Endothelial cell of umbilical vein (primary cell): ENCODE measurements around the gene CDHR1. TPM values are rescaled to one million over a fixed set of nuclear protein-coding genes. Genes with fewer than 3 reads are reported as not detected.

Experiments used
- BruUV-seq: library from RNA; stranded (reverse); fragments of 400-500 nt; replicated peaks from 2 replicates; lab custom pipeline; 2021; lab: Mats Ljungman, UMichigan
- CTCF ChIA-PET: fragments of 300-600, 350-600 bp; sonication (Branson Sonifier 250); formaldehyde crosslinking; loops from one replicate; lab custom pipeline; 2021; ENCODE audit warnings: antibody characterized with exemption, inconsistent platforms; lab: Charles Lee
- POLR2A ChIA-PET: fragments of 300-600, 350-600 bp; sonication (Branson Sonifier 250); formaldehyde crosslinking; loops from one replicate; lab custom pipeline; 2021; ENCODE audit warnings: antibody characterized with exemption, inconsistent platforms; lab: Charles Lee
- DNase-seq: peaks from one replicate; pipeline ENCODE4 v3.0.0-alpha.2; 2011; ENCODE audit warnings: low read depth, low spot score
- FAIRE-seq: peaks from 2 replicates; lab custom pipeline; 2011; peaks lifted over from hg19 to GRCh38; lab: Jason Lieb, UNC
- H2AFZ ChIP-seq: 2 replicates; pipeline ENCODE4 v1.6.0; 2012; ENCODE audit warnings: low read depth, low read length, control low read depth, inconsistent platforms
- H3K27ac ChIP-seq: 2 replicates; pipeline ENCODE4 v1.5.1; 2011; ENCODE audit warnings: low read depth, mild to moderate bottlenecking, control low read depth, low read length, moderate library complexity; ENCODE audit not compliant: insufficient read depth
- H3K27me3 ChIP-seq, 2 experiments: 2 replicates each; pipeline versions ENCODE4 v1.6.0 to v1.6.1; 2011; ENCODE audit warnings: low read length in 2 of 2, mixed read lengths in 1 of 2; ENCODE audit not compliant: control insufficient read depth in 2 of 2, insufficient read depth in 2 of 2
- H3K36me3 ChIP-seq, 2 experiments: 2 replicates in 1 of 2; 3 replicates in 1 of 2; pipeline ENCODE4 v1.5.1; 2011; ENCODE audit warnings: low read length in 2 of 2, mild to moderate bottlenecking in 1 of 2, moderate library complexity in 1 of 2; ENCODE audit not compliant: control insufficient read depth in 2 of 2, insufficient read depth in 2 of 2; ENCODE audit errors: extremely low read depth in 1 of 2
- H3K4me1 ChIP-seq: 3 replicates; pipeline ENCODE4 v1.5.1; 2011; ENCODE audit warnings: mild to moderate bottlenecking, low read length; ENCODE audit not compliant: control insufficient read depth, insufficient read depth; ENCODE audit errors: extremely low read depth
- H3K4me2 ChIP-seq: 2 replicates; pipeline ENCODE4 v1.6.1; 2011; ENCODE audit warnings: low read length, control low read depth, mixed read lengths; ENCODE audit not compliant: insufficient read depth
- H3K4me3 ChIP-seq, 3 experiments: fragments of 200-600 bp in 1 of 3; sonication (generic), shearing (Covaris generic) in 1 of 3; replicated peaks in 1 of 3; 2 replicates each; pipeline ENCODE4 v1.5.1; 2011 to 2016; ENCODE audit warnings: control low read depth in 3 of 3, low read length in 3 of 3, mild to moderate bottlenecking in 2 of 3, inconsistent platforms in 1 of 3, low read depth in 1 of 3, moderate library complexity in 1 of 3; ENCODE audit not compliant: insufficient read depth in 1 of 3
- H3K79me2 ChIP-seq: 2 replicates; pipeline ENCODE4 v1.6.0; 2012; ENCODE audit warnings: low read length, inconsistent platforms; ENCODE audit not compliant: control insufficient read depth, insufficient read depth
- H3K9ac ChIP-seq: replicated peaks from 2 replicates; pipeline ENCODE3; 2011; ENCODE audit warnings: low read length, control low read depth; ENCODE audit not compliant: insufficient read depth; ENCODE audit errors: extremely low read depth
- H3K9me1 ChIP-seq: replicated peaks from 3 replicates; pipeline ENCODE4 v1.6.0; 2011; ENCODE audit warnings: mild to moderate bottlenecking, low read length; ENCODE audit not compliant: control insufficient read depth, insufficient read depth; ENCODE audit errors: extremely low read depth
- H3K9me3 ChIP-seq: replicated peaks from 2 replicates; pipeline ENCODE4 v1.5.1; 2012; ENCODE audit warnings: low read length, inconsistent platforms; ENCODE audit not compliant: control insufficient read depth, insufficient read depth
- H4K20me1 ChIP-seq: replicated peaks from 2 replicates; pipeline ENCODE3; 2011; ENCODE audit warnings: mild to moderate bottlenecking, low read length; ENCODE audit not compliant: control insufficient read depth, insufficient read depth; ENCODE audit errors: extremely low read depth
- CTCF ChIP-seq, 2 donors: IDR thresholded peaks; 1 replicate in 1 of 2; 2 replicates in 1 of 2; pipeline ENCODE4 v1.5.1; 2011; ENCODE audit warnings: low read length in 2 of 2, mild to moderate bottlenecking in 2 of 2, moderate library complexity in 2 of 2, control low read depth in 1 of 2, inconsistent platforms in 1 of 2, low read depth in 1 of 2; ENCODE audit not compliant: insufficient read depth in 1 of 2; ENCODE audit errors: extremely low read depth in 1 of 2
- EZH2 ChIP-seq: IDR thresholded peaks from 2 replicates; pipeline ENCODE4 v1.6.1; 2012; ENCODE audit warnings: borderline replicate concordance, low read depth, mild to moderate bottlenecking, moderate library complexity, low read length, inconsistent platforms; ENCODE audit not compliant: severe bottlenecking
- FOS ChIP-seq: IDR thresholded peaks from 2 replicates; pipeline ENCODE4 v1.6.1; 2011; ENCODE audit warnings: mild to moderate bottlenecking, low read length, moderate library complexity, borderline replicate concordance; ENCODE audit not compliant: insufficient read depth
- GATA2 ChIP-seq: IDR thresholded peaks from 2 replicates; pipeline ENCODE4 v1.7.0; 2011; ENCODE audit warnings: low read depth, mild to moderate bottlenecking, moderate library complexity, mixed read lengths, low read length; ENCODE audit not compliant: insufficient read length, insufficient read depth
- JUN ChIP-seq: IDR thresholded peaks from 2 replicates; pipeline ENCODE4 v1.6.1; 2011; ENCODE audit warnings: borderline replicate concordance, low read depth; ENCODE audit not compliant: insufficient read length, insufficient read depth
- MYC ChIP-seq: IDR thresholded peaks from one replicate; pipeline ENCODE4 v1.6.1; 2011; ENCODE audit warnings: mild to moderate bottlenecking, low read depth, low read length
- POLR2A ChIP-seq: IDR thresholded peaks from 2 replicates; pipeline ENCODE4 v1.6.1; 2012; ENCODE audit warnings: low read depth, mild to moderate bottlenecking, control low read depth, low read length
- POLR2AphosphoS5 ChIP-seq: IDR thresholded peaks from 2 replicates; pipeline ENCODE4 v1.6.1; 2012; ENCODE audit warnings: low read depth, mild to moderate bottlenecking, control low read depth, low read length, moderate library complexity; ENCODE audit not compliant: insufficient read depth
- dilution Hi-C: fragments of 300-500 bp; cut with MboI; formaldehyde crosslinking; loops from one replicate; pipeline ENCODE4 v1.15.0; 2019; ENCODE audit warnings: low sequenced_read_pairs; ENCODE audit not compliant: extremely low pct_ligation_motif_present
- intact Hi-C: fragments of 100-400 bp; cut with micrococcal nuclease; formaldehyde crosslinking; loops from one replicate; pipeline ENCODE4 v1.10.0; 2022
- polyA plus RNA-seq, 4 experiments: library from polyadenylated mRNA; depleted of rRNA in 3 of 4; stranded (reverse) in 3 of 4; unstranded in 1 of 4; fragments of >200 nt; gene quantifications; 2 replicates each; pipeline versions ENCODE4 v1.2.1 to v1.2.3, GENCODE V29; 2011 to 2012; ENCODE audit warnings: missing spikeins in 1 of 4
- total RNA-seq: library from RNA; stranded (reverse); gene quantifications from 2 replicates; pipeline ENCODE4 v1.2.3, GENCODE V29; 2021
- TF ChIP-seq, protein P1 (sequence below): IDR thresholded peaks from 2 replicates; pipeline ENCODE4 v1.6.1; 2011; ENCODE audit not compliant: insufficient read depth, insufficient read length

CDHR1 gene
- total and polyA plus RNA-seq, 2 donors (not counting 3 experiments of a cell fraction or from before 2014, with no cell fraction given), result 0.11 to 0.53 TPM

DNA sequence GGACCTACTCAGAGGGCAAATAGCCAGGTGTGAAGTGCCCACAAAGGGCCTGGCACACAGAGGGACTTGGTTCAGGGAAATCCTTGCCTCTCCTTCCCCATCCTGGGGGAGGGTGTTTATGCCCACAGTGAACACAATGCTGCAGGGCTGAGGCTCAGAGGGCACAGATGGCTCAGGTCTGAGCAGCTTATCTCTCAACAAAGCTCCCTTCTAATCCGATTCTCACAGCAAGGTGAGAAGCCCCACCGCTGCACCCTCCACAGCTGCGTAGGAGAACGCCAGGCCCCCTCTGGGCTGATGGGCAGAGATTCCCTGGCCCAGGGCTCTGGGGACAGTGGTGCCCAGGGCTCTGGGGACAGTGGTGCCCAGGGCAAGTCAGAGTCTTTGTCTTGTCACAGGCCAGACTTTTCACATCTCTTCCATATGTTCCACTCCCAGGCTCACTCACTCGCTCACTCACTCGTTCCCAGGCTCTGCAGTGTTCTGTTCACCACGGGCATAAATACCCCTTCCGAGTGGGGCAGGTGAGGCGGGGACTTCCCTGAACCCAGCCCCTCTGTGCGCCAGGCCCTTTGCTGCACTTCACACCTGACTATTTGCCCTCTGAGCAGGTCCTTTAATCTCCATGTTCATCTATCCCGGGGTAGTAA, 8.7 kb upstream of the CDHR1 start:
- no peaks in the 10 kb centered on the region for H3K79me2 ChIP-seq
- dilution Hi-C loops (no loop called here), intact Hi-C loops (no loop called here)
- no peaks in the 10 kb centered on the region for H3K36me3 ChIP-seq
- H3K27me3 ChIP-seq, result no peaks in the 10 kb centered on the region
- H3K4me2 ChIP-seq, result no peak overlapping the region
- no peaks in the 10 kb centered on the region for H4K20me1 ChIP-seq
- ChIA-PET CTCF (no interaction called here), POLR2A (no interaction called here)
- H3K27ac ChIP-seq, result no peak overlapping the region
- no peak overlapping the region for H3K9ac ChIP-seq
- H2AFZ ChIP-seq, result no peak overlapping the region
- no peaks in the 10 kb centered on the region for H3K9me3 ChIP-seq
- H3K4me3 ChIP-seq, result no peak overlapping the region
- DNase-seq (no peak), FAIRE-seq (no peak)
- TF ChIP-seq CTCF (IDR thresholded peaks at IDR 0.05; ENCODE audit: extremely low read depth in 1 of 2, insufficient read depth in 1 of 2, low read depth in 1 of 2, low read length in 2 of 2), result no peak
- TF ChIP-seq EZH2, result no peak
- TF ChIP-seq MYC, result no peak
- no peak for TF ChIP-seq FOS
- no peak for TF ChIP-seq JUN
- TF ChIP-seq POLR2A, result no peak
- no peak for TF ChIP-seq POLR2AphosphoS5
- TF ChIP-seq, protein P1, sequence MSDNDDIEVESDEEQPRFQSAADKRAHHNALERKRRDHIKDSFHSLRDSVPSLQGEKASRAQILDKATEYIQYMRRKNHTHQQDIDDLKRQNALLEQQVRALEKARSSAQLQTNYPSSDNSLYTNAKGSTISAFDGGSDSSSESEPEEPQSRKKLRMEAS, result no peak
- no peak for TF ChIP-seq GATA2
- H3K9me1 ChIP-seq, result no peaks in the 10 kb centered on the region
- BruUV-seq, result no TSS peak
- H3K4me1 ChIP-seq, result no peaks in the 10 kb centered on the region
